HG02763 (cell line): ENCODE results near the gene EP400.
"Not testable (repeated sequence)": the region's sequence is repeated elsewhere in the genome, so short reads cannot be mapped to it uniquely, and the experiment has no call there.

Source experiments
- ATAC-seq: cut with Tn5 transposase; IDR thresholded peaks from one replicate; pipeline ENCODE4 v1.9.1; 2021; ENCODE audit warnings: mild to moderate bottlenecking, moderate library complexity; ENCODE audit not compliant: unreplicated experiment

The EP400 gene

DNA sequence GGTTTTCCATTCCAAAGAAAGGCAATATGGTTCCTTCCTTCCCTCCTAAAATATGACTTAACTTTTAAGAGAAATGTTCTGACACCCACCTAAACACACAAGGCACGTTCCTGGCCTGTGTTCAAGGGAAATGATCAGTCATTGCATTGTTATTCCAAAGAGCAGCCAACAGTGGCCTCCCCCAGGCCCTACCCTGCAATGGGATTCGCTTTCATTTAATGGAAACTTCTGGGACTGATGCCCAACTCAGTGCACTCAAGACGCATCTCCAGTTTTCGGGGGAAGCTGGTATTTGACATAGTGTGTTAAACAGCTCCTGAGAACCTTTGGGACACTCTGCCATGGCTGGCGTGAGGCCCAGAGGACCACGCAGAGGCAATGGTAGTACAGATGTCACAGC lies 128.4 kb downstream of the EP400 start:
- no peak for ATAC-seq

DNA sequence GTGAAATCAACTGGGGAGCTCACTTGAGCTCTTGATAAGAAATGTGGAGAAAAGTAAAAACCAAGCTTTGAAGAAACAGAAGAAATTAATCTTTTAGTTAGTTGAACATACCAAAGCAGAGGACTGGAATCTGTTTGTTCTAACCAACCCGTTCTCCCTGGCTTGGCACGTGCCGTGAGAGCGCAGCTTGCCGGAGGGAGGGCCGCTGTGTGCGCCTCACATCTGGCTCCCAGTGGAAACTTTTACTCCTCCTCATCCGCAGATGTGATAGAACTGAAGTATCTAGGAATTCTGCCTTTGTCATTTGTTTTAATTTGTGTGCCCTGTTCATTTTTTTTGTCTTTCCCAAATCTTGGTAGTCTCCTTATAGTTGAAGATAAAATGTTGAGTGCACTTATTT lies 129.5 kb downstream of the EP400 start:
- ATAC-seq, result no peak

DNA sequence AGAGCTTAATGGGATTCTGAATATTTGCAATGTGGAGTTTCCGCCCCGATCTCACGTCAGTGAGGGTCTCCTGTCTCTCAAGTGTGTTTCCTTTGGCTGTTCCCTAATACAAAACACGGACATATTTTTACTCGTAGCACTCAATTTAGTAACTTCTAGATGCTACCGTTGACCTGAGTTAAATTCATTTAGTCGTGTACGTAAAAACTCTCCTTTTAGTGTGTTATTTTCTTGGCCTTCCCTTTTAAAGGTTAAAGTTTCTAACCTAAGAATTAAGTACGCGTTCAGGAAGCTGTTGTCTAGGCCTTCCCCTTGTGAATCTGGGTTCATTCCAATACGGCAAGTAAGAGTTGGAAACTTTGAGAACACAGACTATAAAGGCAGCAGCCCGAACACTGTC lies 130.0 kb downstream of the EP400 start:
- ATAC-seq, result no peak

DNA sequence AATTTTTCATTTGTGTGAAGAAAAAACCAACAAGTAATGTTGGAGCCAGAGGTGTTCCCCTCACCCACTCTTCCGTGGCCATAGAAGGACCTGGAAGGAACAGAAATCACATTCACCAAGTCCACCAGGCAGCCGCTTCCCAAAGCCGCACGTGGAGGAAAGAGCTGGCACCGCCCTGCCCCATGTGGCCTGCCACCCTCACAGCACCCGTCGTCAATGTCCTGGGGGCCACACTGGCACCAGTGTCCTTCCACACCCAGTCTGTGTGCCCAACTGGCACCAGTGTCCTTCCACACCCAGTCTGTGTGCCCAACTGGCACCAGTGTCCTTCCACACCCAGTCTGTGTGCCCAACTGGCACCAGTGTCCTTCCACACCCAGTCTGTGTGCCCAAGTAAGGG lies 130.8 kb downstream of the EP400 start:
- ATAC-seq, result not testable (repeated sequence)

DNA sequence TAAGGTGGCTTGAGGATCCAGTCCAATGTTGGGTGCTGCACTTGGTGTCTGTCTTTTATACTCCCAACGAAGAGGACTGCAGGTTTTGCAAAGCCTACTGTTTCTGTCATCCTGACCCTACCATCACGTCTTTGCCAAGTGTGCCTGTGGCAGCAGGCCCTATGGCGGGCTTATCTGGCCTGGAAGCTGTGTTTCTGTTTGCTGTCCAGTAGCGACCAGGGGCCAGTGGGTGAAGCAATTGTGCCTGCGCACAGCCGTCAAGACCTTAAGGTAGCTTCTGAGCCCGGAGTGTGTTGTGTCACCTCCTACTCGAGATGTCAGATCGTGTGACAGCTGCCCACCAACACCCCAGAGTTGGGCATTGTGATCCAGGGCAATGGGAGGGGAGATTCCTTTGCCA lies 131.7 kb downstream of the EP400 start:
- ATAC-seq, result no peak

DNA sequence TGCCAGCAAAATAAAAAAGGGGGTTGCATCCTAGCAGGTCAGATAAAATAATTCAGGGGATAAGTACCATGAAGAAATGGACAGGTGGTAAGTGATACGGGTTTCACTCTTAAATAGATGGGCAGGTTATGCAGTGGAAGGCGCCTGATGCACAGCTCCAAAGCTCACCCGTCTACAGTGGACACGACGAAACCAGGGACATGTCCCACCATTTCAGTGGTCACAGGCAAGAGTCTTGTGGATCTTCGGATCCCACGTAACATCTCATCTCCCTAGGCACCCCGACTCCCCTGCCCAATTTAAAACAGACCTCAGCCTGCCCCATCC lies 133.8 kb downstream of the EP400 start:
- ATAC-seq, result no peak

DNA sequence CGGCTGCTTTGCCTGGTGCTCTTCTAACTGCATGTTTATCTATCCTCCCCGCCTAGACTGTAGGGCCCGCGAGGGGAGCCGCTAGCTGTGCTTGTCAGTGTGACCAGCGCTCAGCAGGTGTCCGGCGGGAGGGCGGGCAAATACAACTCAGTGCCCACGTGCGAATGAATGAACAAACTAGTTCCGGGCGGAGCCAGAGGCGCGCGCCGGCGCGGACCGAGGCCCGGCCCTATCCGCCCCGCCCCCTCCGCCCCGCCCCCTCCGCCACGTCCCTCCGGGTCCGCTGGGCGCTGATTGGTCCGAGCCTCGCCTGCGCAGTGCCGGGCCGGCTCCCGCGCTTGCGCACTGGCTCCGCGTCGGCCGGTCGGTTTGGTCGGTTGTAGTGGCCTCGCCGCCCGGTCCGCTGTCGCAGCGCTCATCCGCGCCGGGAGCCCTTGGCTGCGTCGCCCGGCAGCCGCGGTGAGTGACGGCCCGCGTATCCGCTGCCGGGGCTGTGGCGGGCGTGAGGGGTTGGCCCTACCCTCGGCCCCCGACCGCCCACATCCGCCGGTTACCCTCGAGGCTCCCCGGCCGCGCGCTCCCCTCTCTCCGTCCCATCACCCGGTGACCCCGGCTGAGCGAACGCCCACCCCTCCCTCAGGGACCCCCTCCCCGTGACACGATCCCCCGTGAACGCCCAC lies 134.3 kb downstream of the EP400 start:
- peak; percentile 88 for ATAC-seq

DNA sequence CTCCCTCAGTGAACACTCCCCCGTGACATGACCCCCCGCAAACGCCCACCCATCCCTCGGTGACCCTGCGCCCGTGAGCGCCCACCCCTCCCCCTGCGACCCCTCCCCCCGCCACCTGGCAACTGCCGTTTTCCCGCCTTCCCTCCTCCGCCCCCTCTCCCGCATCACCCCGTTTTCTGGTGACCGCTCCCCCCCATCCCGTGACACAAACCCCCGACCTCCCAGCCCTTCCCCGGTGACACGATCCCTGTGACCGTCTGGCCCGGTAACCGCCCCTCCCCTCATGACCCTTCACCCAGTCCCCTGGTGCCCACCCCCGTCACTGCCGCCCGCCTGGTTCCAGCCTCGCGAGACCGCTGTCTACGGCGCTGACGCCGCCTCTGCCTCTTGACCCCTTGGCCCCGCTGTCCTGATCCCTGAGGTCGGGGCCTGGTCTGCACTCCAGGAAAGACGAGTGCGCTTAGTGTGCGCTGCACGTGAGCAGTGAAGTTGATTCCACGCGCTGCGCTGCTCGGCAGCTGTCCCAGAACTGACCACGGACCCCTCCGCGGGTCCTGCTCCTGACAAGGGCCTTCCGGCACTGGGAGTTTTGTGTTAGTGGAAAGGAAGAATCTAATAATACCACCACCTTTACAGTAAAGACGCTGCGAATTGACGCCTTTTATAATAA lies 135.0 kb downstream of the EP400 start:
- ATAC-seq, result no peak

DNA sequence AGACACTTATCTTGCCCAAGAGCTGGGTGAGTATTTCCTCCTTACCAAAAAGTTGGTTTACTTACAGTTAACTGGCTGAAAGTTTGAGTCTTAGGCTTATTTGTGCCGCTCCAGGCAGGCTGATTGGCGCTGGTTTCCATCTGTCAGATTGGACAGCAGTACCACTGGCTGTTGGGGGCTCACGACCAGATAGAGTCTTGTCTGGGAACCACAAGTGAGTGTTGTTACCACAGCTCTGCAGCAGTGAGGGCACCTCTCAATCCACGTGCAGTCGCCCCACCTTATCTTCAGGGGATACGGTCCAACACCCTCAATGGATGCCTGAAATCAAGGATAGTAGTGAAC lies 135.5 kb downstream of the EP400 start:
- ATAC-seq, result no peak

DNA sequence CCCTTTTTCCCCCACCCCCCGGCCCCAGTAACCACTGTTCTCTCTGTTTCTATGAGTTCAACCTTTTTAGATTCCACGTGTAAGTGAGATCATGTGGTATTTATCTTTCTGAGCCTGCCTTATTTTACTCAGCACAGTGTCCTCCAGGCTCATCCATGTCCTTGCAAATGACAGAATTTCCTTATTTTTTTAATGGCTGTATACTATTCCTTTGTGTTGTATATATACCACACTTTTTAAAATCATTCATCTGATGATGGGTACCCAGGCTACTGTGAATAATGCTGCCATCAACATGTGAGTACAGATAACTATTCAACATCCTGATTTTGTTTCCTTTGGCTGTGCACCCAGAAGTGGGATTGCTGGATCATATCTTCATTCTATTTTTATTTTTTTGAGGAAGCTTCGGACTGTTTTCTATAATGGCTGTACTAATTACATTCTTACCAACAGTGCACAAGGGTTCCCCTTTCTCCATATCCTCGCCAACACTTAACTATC lies 139.7 kb downstream of the EP400 start:
- ATAC-seq, result no peak

DNA sequence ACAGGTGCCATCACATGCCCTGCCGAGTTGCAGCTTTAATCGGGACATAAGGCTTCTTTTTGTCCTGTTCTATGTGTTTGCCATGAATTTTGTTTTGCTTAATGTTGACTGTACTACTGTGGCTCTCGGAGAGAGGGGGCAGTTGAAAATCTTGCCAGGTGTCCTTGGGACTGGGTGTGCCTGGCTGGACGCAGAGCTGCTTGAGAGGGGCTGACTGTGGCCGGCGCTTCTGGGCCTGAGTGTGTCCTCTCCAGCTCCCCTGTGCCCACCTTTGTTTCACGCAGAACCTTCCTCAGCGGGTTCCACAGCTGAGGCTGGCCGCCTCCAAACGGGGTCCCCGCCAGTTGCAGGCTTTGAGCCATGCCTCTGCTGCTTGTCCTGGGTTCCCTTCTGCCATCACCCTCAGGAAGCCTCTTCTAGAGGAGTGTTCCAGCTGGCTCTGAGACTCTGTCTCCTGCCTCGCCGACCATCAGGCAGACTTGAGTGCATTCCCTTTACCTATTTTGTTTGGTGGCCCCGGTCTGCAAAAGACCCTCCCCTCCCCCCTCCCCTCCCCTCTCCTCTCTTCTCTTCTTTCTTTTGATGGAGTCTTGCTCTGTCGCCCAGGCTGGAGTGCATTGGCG lies 144.6 kb downstream of the EP400 start:
- ATAC-seq, result no peak

DNA sequence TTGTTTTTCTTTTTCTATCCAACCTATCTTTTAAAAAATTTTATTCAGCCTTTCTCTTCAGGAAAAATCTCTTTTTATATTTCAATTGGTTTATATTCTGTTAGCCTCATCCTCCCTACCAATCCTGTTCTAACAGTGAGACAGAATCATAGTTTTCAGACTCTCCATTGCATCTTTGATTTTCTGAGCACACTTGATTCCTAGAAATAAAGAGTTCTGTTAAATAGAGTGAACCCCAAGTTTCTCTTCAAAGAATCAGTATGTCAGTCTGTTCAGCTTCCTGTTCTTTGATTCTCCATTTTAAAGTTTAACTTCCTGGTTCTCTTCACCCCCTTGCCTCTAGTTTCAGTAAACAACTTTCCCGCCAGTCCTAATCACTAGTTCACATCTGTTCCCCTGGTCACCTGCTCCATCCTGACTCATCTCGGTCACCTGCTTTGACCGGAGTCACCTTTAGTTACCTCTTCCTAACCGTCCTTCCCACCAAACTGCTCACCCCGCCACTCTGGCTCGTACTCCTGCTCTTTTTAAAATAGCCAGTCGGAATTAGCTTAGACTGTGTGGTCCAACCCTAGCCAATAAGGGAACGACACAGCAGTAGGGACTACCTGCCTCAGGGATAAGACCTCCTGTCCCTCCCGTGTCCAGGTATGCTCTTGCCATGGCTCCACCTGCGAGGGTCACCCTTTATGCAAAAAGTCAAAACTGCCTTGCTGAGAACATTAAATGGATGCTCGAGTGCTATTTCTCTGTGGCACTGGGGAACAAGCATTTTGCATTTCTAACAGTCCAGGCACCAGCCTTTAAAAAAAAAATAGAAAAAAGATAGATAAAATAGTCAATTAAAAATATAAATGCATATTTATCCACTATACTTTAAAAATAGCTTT lies 146.0 kb downstream of the EP400 start:
- ATAC-seq, result no peak

DNA sequence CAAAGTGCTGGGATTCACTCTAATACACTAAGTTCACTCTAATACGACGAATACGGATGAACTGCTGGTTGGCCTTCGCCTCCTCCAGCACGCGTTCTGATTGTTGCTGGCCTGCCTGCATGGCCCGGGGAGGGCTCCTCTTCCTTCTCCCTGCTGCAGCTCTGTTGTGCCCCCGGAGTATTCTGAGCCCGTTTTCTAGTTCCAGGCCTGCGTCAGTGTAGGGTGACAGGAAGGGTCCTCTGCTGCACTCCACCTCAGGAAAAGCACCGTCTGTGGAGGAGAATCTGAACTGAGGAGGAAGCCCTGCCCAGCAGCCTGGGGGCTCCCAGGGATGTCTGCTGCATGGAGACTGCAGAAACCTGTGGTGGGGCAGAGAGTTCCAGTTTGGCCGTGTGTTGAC lies 150.0 kb downstream of the EP400 start:
- no peak for ATAC-seq

DNA sequence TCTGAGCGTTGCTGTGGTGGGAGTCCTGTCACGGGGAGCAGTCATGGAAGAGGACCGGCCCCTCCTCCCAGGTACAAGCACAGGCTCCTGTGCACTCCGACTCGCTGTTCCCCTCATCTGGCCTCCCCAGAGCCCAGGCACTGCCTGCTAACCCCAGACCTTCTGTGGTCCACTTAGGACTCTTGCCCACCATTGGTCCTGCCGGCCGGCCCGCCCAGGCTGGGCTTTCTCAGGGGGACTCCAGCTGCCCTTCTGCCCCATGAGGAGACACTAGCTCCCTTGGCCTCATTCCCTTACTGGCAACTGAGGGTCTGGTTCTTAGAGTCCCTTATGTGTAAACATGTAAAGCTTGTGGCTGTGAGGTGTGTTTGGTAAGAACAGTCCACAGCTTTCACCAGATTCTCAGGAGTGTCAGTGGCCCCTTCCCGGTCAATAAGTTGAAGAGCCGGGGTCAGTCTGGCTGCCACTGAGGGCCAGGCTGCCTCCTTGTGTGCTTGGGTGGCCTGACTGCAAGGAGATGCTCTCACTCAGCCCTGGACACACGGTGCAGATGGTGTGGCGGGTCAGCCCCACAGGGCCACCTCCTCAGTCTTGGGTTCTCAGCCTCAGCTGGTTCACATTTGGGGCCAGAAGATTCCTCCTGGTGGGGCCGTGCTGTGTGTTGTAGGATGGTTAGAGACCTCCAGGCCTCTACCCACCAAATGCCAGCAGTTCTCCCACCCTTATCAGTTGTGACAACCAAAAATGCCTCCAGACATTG lies 150.7 kb downstream of the EP400 start:
- ATAC-seq, result no peak

DNA sequence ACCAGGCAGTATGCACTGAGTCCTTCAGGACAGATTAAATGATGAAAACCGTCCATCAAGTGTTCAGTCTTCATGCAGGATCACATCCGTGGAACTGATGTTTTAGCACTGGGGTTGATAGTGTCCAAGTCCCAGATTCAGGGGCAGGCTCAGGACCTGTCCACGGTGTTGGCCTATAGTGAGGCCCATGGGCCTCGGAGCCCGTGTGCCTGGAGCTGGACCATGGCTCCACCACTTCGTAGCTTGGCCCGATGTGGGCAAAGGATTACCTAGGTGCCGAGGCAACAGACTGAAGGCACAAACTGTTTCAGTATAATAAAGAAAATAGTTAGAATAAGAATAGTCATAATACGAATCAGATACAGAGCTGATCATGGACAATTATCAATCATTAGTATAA lies 152.6 kb downstream of the EP400 start:
- ATAC-seq, result no peak

DNA sequence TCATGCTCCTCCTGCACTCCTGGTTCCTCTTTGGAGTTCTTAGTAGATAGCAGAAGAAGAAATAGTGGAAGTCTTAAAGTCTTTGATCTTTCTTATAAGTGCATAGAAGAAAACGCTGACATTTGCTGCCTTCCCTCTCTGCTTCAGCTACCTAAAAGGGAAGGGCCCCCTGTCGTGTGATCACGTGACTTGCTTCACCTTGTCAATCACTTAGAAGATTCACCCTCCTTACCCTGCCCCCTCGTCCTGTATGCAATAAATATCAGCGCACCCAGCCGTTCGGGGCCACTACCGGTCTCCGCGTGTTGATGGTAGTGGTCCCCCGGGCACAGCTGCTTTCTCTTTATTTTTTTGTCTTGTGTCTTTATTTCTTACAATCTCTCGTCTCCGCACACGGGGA lies 153.3 kb downstream of the EP400 start:
- ATAC-seq, result not testable (repeated sequence)

DNA sequence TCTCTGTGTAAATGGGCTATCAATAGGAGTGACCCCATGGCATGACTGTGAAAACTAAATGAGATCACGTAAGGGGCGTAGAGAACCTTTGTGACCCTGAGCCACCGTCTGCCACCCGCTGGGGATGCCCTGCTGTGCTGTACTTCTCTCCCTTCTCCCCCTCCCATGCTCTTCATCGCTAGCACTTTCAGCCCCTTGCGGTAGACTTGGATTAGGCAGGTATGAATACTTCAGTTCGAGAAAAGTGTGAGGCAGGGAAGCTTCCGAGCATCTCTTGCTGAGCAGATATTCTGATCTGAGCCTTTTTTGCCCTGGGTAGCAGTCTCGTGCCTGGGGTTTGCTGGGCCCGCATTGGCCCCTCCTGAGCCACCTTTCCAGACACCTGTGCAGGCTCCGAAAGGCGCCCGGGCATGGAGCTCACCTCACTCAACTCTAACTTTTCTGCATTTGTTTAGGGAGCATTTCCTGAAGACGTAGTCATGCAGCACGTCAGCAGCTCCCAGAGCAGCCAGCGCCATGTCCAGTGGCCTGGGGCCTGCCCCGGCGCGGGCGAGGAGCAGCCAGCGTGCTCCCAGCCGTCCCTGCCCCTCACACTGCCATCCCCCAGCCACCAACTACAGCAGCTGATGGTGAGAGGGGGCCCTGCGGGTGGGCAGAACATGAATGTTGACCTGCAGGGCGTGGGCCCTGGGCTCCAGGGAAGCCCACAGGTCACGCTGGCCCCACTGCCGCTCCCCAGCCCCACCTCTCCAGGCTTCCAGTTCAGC lies 154.0 kb downstream of the EP400 start:
- ATAC-seq, result no peak

DNA sequence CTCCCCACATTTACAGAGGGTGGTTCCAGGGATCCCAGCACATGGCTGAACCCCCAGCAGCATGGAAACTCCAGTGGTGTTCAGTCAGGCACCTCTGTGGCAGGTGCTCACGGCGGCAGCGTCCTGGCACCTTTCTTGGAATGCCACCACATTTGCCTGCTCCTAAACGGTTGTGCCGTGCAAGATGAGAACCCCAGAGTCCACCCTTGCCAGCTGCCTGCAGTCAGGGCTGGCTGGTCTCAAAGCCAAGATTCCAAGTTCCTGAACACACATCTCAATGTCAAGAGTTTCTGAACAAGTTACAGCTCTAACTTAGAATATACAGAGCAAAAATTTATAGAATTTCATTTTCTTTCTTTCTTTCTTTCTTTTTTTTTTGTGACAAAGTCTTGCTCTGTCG lies 155.7 kb downstream of the EP400 start:
- ATAC-seq, result no peak

DNA sequence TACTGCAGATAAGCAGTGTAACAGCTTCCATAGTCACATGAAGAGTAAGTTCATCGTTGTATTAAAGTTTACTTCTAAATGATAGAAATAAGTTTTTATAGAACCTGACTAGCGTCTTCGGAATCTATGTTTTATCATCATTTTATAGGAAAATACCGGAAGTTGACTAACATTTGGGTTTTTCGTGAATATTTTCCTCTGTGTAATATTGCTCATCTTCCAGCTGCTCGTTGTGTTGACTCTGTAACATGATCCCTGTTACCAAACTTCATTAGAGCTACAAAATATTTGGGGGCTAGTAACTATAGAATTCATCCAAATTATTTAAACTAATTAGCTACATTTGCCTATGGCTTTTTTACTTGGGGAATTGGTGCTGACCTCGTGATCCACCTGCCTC lies 157.2 kb downstream of the EP400 start:
- ATAC-seq, result no peak

DNA sequence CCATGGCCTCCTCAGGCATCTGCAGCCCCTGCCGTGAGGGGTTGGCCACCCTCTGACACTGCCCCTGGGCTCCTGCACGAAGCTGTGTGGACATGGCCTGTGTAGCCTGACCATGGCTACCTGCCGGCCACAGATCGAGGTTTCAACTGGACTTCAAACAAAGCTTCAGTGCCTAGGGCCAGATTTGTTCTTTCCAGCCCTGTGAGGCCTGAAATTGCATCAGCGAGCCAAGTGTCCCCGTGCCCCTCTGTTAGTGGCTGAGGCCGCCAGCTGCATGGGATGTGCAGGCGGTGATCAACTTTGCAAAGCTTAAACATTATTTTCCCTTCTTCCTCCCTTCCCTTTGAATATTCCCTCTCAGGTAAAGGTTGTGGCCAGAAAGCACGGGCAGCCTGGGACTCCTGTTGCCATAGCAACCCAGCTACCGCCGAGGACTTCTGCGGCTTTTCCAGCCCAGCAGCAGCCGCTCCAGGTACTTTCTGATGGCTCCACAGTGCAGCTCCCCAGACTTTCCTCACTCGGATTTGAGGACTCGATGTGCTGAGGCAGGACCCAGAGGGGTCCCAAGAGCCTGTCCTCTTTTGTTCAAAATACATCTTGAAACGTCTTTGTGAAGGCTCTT lies 158.6 kb downstream of the EP400 start:
- ATAC-seq, result no peak
